GM20000 (cell line): ENCODE data around the gene CEMP1.
A peak's percentile ranks its signal among the peaks of the same experiment; 100 is the strongest.

Source experiments
- DNase-seq: peaks from one replicate; pipeline ENCODE4 v3.0.0; 2012; ENCODE audit warnings: low spot score
- CTCF ChIP-seq: IDR thresholded peaks from 2 replicates; pipeline ENCODE4 v1.5.1; 2012; ENCODE audit warnings: mild to moderate bottlenecking, control low read depth; ENCODE audit errors: extremely low read depth, missing control alignments

The CEMP1 gene

GRCh38 chr16:2505695-2506094 lies 25.5 kb downstream of the CEMP1 start:
- no peak for TF ChIP-seq CTCF
- DNase-seq, result no peak

DNA sequence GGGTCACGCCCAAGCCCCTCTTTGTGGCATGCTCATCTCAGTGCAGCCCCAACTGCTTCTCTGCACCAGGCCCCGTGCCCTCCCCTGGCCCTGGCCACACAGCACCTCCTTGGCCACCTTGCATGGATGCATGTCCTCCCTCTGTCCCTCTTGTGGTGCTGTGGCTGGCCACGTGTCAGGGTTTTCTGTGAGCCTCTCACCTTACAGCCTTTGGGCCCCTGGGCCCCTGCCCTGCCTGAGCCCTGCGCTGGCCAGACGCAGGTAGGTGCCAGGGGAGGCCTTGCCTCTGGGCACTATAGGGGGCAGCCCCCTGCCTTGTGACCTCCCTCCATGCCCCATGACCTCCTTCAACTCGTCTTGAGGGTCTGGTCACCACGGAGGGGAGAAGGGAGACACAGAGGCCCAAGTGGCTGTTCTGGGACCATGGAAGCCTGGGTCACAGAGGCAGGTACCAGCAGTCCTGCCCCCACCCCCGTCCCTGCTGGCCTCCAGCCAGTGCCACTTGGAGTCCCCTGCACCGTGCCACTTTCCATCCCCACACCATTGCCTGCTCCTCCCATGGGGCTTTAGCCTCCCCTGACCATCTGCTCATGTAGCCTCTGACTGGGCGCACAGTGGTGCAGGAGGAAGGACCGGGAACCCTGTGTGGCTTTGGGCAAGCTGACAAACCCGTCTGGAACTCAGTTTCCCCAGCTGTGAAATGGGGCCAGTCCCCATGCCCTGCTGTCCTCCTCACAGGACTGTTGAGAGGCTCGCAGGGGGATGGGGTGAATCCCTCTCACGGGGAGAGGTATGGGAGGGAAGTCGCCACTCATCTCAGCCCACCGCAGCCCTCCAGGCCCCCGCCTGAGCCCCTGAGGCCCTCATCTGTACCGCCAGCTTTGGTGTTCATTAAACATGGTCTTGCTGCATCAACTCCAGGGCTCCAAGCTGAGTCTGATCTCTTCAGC lies 29.0 kb downstream of the CEMP1 start:
- TF ChIP-seq CTCF, result no peak
- no peak for DNase-seq

- DNase-seq, result peak; percentile 89
- peak; percentile 96 for TF ChIP-seq CTCF
Measured at GRCh38 chr16:2500918-2501750, 30.1 kb downstream of the CEMP1 start.

GRCh38 chr16:2500430-2500917 lies 30.7 kb downstream of the CEMP1 start:
- TF ChIP-seq CTCF, result no peak
- no peak for DNase-seq

DNA sequence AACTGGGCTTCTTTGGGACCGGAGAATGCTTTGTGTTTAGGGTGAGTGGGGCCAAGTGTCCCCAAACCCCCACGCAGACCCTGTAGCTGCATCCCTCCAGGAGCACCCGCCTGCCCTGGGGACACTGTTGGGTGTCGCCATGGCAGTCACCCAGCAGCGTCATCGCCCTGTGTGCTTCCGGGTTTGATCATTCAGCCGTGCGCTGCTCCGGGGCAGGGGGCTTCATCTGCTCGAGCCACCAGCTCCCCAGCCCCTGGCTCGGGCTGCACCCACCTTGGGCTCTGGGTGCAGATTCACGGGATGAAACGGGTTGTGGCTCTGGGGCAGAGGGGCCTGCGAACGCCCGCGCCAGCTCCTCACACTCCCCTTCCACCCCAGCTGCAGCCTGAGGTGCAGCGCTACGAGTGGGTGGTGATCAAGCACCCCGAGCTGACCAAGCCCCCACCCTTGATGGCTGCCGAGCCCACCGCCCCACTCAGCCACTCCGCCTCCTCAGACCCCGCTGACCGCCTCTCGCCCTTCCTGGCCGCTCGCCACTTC lies 31.2 kb downstream of the CEMP1 start:
- DNase-seq, result no peak
- TF ChIP-seq CTCF, result no peak

DNA sequence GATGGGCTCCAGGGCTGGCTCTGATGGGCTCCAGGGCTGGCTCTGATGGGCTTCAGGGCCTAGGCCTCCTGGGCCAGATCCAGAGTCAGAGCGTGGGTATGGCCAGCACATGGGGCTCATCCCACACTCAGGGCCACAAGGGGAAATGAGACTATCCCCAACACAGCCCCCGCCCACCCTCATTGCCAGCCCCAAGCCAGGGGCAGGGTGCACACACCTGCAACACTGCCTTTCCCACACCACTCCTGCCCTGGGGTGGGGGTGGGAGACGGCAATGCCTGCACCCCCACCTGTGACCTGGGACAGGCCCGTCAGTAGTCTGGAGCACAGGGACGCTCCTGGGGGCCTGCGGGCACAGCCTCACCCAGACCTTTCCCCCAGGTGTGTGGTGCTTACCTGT lies 31.8 kb downstream of the CEMP1 start:
- TF ChIP-seq CTCF, result no peak
- DNase-seq, result no peak
